Choroid plexus epithelial cell (primary cell): ENCODE data around the gene MYH10.

Source experiments
- DNase-seq: peaks from one replicate; pipeline ENCODE4 v3.0.0-alpha.2; 2010; ENCODE audit warnings: low read depth
- H3K4me3 ChIP-seq: 2 replicates; pipeline ENCODE4 v1.5.1; 2011; ENCODE audit warnings: low read depth, mild to moderate bottlenecking, control low read depth, low read length, moderate library complexity
- TF ChIP-seq, protein P1 (sequence below): conservative IDR thresholded peaks from 2 replicates; pipeline ENCODE4 v1.5.1; 2011; ENCODE audit warnings: low read depth, mild to moderate bottlenecking, control low read depth, inconsistent platforms, low read length, moderate library complexity

MYH10 gene

DNA sequence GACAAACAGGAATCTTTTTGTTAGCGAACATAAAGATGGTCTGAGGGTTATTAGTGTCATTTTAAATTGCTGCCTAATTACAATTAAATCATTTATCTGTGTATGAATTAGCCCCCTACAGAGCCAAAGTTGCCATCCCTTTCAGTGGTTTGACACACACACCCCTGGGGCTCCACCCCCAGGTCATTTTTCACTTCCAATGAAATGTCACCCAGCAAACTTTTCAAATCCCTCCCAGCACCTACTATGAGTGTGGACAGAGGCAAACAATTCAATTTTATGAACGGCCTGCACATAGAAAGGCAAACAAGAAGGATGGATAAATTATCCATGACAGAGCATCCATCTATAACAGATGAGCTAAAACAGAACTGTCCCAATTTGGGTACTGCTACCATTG is 2.4 kb downstream of the MYH10 start:
- peak overlapping the region; percentile 1 for H3K4me3 ChIP-seq
- DNase-seq: no peak
- TF ChIP-seq, protein P1, sequence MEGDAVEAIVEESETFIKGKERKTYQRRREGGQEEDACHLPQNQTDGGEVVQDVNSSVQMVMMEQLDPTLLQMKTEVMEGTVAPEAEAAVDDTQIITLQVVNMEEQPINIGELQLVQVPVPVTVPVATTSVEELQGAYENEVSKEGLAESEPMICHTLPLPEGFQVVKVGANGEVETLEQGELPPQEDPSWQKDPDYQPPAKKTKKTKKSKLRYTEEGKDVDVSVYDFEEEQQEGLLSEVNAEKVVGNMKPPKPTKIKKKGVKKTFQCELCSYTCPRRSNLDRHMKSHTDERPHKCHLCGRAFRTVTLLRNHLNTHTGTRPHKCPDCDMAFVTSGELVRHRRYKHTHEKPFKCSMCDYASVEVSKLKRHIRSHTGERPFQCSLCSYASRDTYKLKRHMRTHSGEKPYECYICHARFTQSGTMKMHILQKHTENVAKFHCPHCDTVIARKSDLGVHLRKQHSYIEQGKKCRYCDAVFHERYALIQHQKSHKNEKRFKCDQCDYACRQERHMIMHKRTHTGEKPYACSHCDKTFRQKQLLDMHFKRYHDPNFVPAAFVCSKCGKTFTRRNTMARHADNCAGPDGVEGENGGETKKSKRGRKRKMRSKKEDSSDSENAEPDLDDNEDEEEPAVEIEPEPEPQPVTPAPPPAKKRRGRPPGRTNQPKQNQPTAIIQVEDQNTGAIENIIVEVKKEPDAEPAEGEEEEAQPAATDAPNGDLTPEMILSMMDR: no peak

DNA sequence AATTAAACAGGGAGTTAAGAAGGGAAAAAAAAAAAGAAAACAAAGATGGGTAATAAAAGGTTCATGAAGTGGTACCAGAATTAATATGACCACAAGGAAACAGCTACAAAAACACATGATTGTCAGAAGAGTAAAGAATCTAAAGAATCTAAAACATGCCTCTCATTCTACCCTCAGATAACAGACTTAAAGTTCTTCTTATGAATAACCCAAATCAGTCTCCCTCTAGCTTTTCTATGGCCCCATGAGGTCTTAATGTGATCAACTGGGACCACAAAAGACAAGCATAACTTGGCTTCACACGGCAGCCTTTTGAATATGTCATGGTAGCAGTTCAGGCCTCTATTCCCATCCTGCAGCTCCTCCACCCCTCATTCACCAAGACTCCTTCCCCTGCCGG is 6.9 kb downstream of the MYH10 start:
- peak; percentile 63 for DNase-seq
- TF ChIP-seq, protein P1: no peak
- no peak overlapping the region for H3K4me3 ChIP-seq

DNA sequence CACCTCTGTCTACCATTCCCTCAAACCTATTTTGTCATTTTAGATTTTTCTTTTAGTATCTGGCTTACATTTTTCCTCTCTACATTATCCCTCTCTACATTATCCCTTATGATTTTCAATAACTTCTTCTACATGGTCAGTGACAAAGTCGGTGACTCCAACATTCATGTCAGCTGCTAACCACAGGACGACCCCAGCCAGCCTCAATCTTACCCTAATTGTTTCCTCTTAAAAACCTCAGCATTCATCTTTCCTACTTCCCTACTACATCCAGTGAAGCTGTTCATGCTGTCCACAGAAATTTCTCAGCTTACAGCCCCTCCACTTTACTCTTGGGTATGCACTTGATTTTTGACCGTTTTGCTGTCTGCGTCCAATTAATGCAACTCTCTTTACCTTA is 8.3 kb downstream of the MYH10 start:
- no peak overlapping the region for H3K4me3 ChIP-seq
- TF ChIP-seq, protein P1: no peak
- DNase-seq: no peak

DNA sequence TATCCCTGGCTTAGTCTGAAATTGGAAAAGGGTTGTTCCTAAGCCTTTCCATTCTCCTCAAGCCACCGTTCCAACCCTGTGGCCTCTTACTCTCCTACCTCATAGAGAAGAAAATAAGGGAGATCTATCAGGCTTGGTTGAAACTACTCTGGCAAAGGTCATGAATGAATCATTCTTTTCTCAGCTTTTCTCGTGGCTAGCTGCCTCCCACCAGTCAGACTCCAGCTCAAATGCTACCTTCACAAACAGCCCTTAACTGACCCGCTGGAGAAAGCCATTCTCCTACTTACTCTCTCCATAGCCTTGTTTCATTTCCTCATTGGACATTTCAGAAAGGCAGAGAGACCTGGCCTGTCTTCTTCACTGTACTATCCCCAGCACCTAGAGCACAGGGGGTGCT is 8.9 kb downstream of the MYH10 start:
- DNase-seq: peak; percentile 82
- no peak overlapping the region for H3K4me3 ChIP-seq
- TF ChIP-seq, protein P1: no peak

DNA sequence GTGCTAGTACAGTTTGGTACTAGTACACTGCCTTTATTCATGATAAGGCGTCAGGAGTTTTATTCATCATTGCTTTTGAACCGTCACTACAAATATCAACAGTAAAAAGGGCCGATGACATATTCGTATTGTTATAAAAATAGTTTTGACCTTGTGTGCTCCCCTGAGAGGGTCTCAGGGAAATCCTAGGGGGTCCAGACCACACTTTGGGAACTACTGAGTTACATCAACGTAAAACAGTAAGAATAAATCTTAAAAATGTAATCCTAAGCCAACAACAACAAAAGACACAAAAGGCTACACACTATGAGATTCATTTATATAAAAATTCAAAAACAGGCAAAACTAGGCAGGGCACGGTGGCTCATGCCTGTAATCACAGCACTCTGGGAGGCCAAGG is 11.2 kb downstream of the MYH10 start:
- no peak overlapping the region for H3K4me3 ChIP-seq
- TF ChIP-seq, protein P1: no peak
- no peak for DNase-seq

DNA sequence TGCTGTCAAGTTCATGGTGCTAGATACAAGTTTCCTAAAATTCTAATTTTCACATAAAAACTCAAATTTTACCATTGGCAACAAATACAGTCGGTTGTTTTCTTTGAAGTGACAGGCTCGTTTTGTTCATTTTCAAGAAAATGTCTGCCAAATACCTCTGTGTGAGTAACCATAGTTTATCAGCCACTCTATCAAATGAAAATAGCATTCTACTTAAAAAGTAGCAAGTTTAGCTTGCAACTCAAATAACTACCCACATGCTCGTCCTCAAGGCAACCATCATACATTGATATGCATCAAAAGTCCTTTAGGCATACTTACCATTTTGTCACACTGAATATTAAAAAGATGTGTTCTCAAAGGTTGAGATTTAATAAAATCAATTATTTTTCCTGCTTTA is 11.7 kb downstream of the MYH10 start:
- no peak for DNase-seq
- H3K4me3 ChIP-seq: no peak overlapping the region
- TF ChIP-seq, protein P1: no peak

DNA sequence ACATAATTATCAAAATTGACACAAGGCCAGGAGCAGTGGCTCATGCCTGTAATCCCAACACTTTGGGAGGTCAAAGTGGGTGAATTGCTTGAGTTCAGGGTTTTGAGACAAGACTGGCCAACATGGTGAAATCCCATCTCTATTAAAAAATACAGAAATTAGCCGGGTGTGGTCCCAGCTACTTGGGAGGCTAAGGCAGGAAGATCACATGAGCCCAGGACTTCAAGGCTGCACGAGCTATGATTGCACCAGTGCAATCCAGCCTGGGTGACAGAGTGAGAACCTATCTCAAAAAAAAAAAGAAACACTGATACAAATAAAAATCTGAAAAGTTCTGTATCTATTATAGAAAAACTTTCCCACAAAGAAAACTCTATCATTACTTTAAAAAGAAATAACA is 15.5 kb downstream of the MYH10 start:
- DNase-seq: no peak
- no peak overlapping the region for H3K4me3 ChIP-seq
- TF ChIP-seq, protein P1: no peak
